Measurements from ENCODE around the gene MVB12B.

Gene MVB12B

DNA sequence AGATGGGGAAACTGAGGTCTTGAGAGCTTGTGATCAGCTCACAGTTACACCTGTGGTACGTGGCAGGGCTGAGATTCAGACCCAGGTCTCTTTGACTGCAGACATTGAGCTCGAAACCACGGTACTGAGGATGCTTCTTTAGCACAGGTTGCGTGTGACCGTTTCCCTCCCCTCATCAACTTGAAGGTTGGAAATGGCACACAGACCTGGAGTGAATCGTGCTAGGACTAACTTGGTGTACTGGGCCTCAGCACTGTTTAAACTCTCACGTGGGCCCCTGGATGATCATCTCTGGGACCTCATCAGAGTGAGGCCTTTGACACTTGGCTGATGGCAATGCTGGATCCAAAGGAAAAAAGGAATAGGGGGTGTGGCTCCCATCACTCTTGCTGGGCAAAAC is 106.0 kb downstream of the MVB12B start:
- DNase-seq = no peak

DNA sequence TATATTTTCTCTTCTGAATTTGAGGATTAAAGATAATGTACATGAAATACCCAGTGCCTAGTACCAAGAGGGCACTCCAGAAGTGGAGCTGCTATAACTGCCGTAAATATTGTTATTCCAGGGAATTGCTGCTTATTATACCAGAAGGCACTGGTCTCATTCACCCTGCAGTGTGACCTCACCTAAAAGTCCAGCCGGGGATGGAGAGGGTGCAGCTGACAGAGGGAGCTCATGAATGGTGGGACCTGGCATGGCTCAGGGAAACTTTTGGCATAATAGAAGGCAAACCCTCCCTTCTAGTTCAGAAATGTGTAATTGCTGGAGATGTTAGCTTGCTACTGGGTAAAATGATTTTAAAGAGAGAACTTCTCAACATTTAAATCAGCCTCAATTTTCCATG is 108.5 kb downstream of the MVB12B start:
- no peak for DNase-seq

DNA sequence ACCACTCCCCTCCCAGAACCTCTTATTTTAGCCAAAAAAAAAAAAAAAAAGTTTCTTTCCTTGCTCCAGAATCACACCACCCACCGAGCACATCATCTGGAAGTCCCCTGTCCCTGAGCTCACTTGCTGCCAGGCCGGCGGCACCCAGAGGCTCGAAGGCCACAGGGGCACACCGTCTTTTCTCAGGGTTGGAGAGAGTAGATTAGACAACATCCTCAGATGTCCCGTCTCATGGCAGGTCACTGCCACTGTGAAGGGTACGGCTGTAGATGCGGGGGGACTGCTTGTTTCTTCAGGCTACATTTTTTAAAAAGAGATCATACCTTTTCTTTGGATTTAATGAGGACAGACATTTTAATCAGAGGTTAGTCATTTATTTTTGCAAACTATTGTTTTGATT is 109.0 kb downstream of the MVB12B start:
- no peak for DNase-seq

DNA sequence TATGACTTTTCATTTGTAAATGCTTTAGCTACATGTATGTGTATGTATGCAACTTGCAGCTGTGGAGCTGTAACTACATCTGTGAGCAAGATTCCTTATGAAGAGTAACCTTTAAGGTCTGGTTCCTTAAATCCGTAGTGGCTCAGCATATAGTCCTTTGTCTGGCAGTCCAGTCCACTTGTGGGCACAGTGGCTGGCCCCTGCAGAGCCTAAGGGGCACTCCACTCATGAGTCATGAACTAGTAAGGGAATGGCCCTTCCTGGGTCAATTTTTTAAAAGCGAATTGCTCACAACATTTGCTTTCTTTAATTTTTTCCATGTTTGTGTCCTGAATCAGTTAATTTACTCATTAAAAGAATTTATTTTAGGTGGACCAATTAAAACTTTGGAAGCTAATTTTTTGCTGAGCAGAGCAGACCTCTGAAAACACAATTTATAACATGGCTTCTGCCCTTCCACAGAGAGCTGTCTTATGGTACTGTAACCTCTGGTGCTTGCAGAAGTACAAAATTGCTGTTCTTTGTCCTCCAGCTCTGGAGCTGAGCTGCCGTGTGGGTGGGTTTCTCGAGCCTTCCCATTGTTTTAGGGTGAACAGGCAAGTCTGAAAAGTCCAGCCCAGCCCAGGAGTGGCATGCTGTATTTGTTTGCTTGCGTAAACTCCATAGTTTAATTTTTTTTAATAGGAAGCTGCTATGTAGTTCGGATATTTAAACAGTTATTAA is 110.1 kb downstream of the MVB12B start:
- DNase-seq = no peak

DNA sequence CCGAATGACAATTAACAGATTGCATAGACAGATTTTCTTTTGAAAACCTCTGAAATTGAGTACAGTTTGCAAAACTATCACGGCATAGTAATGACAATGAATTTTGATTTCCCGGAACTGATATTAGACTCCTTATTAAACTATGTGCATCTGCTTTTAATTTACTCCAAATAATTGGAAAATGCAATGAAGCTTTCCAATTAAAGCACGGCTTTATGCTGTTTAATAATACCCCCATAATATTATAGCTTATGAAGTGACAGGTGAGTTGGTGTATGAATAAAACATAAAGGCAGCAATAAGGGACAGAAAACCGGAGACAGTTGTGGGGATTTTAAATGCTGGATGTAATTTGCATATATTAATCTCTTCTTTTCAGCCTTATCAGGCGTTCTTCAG is 110.6 kb downstream of the MVB12B start:
- no peak for DNase-seq

DNA sequence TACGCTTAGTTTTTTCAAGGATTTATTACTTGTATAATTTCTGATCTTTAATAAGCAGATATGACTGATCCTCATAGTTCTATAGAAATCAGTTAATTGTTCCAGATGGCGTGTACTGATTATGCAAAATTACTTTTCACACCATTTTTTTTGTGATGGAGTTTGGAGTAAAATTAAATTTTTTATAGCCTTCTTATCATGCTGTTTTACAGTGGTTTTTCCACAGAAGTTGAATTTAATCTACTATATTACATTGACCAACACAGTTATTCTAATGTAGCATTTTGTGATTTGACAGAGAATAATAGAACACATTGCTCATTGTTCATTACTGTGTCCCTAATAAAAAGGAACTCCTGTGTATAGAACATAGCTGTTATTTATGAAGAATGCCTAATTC is 111.1 kb downstream of the MVB12B start:
- no peak for DNase-seq

DNA sequence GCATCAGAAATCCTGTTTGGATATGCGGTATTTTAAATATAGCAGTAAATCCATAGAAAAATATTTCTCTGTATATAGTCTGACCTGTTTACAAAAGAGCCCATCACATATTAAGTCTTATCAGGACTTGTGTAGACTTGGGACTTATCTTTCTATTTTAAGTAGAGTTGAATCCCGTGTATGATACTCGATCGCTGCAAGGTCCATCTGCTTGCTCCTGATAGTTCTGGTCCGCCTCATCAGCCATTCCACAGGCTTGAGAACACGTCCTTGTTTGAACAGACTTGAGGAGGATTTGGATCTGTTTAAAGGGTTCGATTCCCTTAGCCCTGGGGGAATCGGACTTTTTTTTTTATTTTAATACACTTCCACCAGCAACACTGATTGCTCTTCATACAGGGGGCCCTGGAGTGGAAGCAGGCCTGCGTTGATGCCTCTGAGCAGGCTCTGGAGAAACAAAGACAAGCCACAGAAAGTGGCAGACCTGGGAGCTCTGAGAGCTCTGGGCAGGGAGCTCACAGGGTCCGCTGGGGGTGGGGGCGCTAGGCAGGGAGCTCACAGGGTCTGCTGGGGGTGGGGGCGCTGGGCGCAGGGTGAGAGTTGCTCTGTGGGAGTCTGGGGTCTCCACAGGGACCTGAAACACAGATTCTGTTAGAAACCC is 112.2 kb downstream of the MVB12B start:
- no peak for DNase-seq

DNA sequence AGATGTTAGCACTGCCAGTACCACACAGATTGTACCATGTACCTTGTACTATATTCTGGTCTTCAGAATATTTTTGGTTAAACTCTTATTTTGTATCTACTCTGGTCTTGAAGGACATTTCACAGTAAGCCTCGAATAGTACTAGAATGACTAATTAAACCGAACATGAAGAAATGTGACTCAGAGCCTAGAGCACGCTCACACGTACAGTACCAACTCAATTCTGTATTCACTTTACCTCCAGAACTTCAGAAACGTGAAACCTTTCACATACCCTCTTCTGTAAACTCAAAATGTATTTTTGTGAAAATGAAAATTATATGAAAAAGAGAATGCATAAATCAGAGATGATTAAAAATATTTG is 112.8 kb downstream of the MVB12B start:
- DNase-seq = peak; percentile 79

DNA sequence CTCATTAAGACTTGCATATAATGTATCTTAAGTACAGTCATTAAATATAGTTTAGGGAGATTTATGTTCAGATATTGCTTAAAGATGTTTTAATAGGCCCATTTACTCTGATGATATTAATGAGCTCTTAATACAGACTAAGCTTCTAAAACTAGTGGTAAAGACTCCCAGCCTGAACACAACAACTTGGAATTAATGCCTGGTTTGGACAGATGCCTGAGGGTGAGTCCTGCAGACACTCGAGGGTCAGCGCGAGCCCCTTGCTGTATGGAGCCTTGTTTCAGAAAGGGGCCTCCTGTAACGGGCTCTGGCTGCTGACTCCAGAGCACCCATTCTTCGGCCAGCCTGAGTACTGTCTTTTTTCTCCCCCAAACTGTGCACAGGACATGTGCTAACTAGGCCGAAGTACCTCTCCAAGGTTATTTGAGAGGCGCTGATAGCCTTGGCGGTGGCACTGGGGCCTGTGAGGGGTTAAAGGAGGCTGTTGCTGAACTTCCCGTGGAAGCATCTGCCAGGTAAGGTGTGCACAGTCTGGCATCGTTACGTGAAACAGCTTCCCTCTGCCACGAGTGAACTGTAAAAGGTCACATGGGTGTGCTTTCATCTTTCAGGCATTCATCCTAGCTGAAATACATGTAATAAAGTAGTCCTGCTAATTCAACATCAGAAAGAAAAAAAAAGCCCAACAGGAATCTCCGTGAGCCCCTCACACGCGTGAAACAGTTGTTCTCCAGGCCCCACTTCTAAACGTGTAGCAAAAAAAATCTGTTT is 113.4 kb downstream of the MVB12B start:
- no peak for DNase-seq

DNA sequence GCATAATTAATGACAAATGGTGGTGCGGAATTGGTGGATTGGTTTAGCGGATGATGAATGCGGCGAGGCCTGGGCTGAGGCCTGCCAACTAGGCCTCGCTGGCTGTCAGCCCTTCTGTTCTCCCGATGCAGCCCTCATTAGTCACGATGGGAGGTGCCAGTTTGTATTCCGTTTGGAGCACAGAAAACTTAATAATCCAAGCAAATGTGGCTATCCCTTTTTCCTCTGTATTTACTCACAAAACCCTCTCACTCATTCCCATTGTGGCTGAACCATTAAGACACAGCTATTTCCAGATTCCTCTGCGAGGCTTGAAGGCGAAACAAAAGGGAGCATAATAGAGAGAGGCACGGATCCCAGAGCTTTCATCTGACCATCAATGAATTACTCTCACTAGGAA is 114.3 kb downstream of the MVB12B start:
- peak; percentile 83 for DNase-seq

DNA sequence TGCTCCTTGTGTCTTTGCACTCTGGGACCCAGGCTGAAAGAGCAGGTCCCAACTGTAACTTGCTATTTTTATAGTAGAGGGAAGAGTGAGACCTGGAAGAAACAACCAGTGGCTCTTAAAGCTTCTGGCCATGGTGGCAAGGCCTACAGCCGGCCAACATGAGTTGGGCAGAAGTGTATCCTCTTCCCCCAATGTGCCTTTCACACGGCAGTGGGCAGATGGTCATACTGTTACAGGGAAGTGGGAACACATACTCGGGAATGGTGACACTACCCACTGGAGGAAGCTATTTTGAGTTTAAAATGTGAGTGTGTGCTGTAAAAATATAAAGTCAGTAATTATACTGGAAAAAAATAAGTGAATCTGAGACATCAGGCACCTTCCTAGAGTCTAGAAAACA is 116.0 kb downstream of the MVB12B start:
- DNase-seq = no peak

DNA sequence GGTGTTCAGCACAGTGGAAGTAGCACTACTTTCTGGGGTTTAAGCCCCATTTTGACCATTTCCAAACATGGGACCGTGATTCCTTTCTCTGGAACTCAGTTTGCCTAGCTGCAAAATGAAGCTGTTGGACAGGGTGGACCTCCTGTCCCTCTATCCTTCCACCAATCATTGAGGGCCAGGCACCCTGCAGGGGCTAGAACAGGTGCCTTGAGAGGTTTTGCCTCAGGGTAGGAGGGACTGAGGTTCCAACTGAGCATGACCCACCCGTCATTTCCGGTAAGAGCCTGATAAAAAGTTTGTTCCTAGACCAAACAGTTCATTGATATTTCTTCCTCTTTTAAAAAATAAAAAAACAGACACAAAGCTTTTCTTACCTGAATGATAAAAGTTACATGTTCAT is 116.5 kb downstream of the MVB12B start:
- DNase-seq = no peak

DNA sequence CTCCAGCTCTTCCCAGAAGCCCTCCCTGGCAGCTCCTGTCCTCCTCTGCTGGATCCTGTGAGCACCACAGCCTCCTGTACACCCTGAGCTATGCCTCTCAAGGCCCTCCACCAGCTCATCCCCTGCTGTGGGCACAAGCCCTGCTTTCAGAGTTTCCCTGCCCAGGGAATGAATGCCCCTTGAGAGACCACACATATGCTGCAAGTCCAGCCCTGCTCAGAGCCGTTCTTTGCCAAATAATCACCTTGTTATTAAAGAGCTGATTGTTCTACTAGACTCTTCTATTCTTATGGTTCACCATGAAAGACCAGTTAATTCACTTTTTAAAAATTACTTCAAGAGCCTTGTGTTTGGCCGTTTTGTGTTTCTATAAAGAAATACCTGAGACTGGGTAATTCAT is 121.5 kb downstream of the MVB12B start:
- DNase-seq = no peak

DNA sequence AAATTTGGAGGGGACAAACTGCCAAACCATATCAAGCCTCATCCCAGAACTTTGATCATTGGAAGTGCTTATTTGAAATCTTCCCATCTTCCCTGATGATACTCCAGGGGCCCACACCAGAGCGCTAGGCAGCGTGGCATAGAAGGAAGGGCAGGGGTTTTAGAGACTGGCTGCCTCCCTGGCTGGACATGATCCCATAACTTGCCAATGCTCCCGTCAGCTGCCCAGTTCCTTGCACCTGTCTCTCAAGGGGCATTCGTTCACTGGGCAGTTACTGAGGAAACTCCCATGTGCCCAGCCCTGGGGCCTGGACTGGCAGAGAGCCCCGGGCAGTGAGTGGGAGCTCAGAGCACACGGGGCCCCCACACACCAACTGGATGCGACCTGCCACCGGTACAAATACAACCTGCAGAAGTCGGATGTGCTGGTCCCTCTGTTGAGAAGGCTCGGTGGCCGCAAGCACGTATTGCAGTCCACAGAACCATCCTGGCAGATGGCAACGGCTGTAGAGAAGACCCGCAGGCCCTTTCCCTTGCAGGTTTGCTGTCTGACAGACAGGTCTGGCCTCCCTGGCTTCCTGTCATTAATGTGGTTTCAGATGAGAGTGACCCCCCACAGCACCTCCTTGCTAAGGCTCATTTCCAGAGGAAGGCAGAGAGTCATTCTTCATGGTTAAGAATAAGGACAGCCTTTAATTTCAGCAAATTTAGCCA is 122.4 kb downstream of the MVB12B start:
- DNase-seq = no peak

DNA sequence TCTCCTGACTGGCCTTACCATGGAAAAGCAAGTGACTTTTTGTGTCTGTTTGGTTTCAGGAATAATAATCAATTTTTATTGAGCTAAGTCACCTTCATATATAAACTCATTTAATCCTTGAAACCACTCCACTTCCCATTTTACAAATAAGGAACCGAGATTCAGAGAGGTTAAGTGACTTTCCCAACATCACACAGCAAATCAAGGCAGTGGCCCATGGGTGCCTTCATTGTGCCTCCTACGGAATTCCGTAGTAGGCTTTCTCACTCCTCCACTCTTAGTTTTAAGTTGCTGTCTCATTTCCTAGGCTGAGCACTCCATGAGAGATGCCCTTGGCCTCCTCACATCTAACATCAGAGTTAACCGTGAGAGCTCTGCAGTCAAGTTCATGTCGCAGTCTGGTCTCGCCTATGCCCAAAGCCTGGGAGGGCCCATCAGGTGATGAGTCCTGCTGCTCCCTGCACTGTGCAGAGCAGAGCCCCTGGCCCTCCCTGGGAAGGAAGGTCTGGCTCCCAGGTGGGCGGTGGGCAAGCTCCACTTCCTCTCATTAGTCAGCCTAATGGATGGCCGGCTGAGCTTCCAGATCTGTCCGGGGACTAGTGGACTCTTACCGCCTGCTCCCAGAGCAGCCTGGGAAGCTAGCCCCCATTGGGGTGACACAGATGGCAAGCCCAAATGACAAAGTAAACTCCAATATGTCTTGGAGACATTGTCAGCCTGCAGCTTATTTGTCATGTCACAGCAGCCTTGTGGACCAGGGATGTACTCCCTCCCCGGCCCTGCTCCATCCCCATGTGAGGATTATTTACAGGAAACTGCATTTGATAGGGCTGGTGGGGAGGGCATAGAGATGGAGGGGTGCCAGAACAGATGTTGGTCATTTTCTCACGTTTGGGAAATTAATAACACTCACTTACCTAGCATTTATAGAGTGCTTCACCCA is 123.4 kb downstream of the MVB12B start:
- DNase-seq = no peak

DNA sequence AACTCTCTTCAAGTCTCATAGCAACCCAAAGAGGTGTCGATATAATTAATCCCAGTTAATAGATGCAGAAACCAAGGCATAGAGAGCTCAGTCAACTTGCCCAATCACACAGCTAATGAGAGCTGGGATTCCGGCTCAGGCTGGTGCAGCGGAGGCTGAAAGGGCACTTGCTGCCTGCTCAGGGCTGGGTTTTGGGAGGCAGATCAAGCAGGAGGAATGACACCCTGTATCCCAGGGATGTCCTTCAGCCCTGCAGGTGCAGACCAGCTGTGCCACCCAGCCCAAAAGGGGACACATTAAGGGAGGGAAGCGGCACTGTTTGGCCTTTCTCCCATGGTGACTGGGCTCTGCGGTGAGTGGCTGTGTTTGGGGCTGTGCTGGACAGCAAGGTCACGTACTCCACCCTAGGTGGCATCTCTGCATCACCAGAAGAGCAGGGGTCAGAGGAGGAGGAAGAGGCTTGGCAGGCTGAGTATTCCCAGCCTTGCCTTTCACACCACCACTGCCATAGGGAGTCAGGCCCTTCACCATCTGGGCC is 124.1 kb downstream of the MVB12B start:
- no peak for DNase-seq

DNA sequence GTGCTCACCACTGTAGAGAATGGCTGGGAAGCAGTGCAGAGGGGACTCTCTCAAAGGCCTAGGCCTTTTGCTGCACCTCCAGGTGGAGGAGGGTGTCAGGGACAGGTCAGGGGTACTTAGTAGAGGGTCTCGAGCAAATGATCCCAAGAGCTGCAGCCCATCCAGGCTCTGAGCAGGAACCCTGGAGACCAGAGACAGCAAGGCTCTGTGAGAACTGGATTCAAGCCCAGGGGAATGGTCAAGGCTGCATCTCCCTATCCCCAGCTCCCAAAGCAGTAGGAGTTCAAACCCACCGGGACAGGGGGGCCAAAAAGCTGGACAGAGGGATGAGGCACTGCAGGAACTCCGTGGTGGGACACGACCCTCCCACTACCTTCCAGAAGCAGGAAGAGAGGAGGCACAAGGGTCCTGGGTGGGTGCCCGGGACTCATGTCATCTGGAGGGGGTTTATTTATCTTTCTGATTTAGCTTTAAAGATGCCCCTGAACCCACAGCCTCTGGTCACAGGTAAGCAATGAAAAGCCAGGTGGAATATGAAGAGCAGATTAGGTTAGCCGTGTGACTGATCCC is 124.8 kb downstream of the MVB12B start:
- DNase-seq = no peak

DNA sequence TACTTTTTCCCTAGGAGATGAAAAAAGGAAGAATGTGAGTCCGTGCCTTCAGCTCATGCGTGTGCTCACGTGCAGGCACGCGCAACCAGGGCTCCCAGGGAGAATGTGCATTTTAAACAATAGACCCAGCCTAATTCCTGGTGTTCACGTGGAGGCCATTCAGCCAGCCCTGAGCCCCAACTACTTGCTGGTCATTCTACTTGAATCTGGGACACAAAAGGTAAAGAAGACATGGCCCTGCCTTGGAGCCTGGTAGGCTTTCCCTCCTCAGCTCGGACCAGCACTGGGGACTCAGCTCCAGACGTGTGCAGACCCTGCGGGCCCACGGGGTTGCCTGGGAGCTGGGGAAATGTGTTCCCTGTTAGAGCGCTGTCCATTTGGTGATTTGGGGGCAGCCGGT is 125.5 kb downstream of the MVB12B start:
- DNase-seq = no peak

DNA sequence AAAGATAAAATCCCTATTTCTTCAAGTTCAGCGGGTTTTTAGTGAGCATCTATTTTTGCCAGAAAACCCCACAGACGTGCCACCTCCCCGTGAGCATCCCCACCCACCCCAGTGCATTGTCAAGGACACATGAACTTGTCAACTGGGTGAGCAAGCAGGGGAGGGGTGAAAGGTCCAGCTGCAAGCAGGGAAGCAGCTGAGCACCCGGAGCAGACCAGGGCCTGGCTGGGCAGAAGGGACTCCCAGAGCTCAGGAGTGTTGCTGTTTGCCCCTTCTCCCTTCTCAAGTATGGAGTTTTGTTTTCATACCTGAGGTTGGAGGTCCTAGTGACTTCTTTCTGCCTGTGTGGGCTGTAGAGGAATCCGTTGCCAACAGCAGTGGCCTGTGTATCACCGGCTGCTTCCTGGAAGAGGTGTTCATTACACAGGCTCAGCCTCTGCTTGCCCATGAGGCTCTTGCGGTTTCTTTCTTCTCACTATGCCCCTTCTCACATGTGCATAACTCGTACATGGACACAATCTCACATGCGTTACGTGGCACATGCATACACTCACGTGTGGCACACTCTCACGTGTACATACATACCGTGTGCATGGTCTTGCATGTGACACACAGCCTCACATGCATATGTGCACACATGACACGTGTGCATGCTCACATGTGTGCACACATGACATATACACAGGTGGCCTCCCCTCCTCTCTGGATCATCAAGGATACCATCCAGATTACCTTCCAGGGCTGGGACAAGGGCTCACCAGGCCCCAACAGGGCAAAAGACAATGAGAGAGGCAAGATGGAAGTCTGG is 126.7 kb downstream of the MVB12B start:
- no peak for DNase-seq

DNA sequence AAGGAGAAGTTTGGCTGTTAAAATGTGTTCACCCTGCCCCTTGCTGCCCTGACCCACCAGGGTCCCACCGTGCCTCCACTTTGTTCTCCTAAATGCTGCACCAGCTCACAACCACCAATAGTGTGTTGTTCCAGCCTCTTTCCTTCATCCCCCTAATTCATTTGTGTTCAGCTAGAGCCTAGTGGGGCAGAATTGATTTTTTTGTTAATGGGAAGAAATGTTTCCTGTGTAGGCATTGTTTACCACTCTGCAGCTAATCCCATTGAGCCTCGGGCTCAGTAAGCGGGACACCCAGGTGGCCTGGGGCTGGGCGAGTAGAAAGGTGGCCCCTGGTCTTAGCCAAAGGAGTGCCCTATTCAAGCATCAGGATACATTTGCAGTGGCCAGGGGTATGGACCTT is 127.6 kb downstream of the MVB12B start:
- DNase-seq = no peak

DNA sequence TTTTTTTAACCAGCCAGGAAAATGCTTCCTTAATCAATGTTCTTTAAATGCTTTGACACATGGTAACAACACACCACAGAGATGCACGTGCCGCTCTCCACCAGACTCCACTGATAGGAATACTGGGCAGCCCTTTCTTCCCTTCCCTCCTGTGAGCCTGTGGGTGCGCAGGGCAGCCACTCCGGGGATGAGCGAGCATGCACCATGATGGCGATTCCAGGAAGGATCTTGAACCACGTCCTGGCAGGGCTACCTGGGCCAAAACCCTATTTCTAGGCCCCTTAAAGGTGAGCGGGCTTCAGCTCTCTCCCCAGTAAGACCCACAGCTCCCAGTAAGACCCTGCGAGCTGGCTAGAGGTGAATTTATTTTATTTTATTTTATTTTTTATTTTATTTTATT is 128.2 kb downstream of the MVB12B start:
- no peak for DNase-seq

Measured in fibroblast of skin of abdomen (primary cell).